Heart right ventricle (tissue), 16 donors: ENCODE data around the gene LPA. TPM values are rescaled to one million over a fixed set of nuclear protein-coding genes. Genes with fewer than 3 reads are reported as not detected.
"Not testable (repeated sequence)": the region's sequence is repeated elsewhere in the genome, so short reads cannot be mapped to it uniquely, and the experiment has no call there.

Experiments
- ATAC-seq, 8 donors: fragments of 200-7000 bp; cut with Tn5 transposase; one replicate each; pipeline ENCODE4 v1.9.1; 2020; ENCODE audit warnings: mild to moderate bottlenecking in 8 of 8, moderate library complexity in 8 of 8, moderate number of reproducible peaks in 1 of 8
- DNase-seq, 2 donors: peaks; one replicate each; pipeline ENCODE4 v3.0.0-alpha.2; 2020
- H3K27ac ChIP-seq, 10 donors: fragments of 200-600 bp; sonication (generic) in 2 of 10; one replicate each; pipeline versions ENCODE4 v1.5.0 to v1.8.0; 2020 to 2022; ENCODE audit warnings: mild to moderate bottlenecking in 3 of 10
- H3K27me3 ChIP-seq, 7 donors: fragments of 200-600 bp; one replicate each; pipeline ENCODE4 v1.8.0; 2021 to 2022; ENCODE audit warnings: mild to moderate bottlenecking in 2 of 7
- H3K36me3 ChIP-seq, 9 donors: fragments of 200-600 bp; sonication (generic) in 1 of 9; one replicate each; pipeline versions ENCODE4 v1.5.0 to v1.8.0; 2020 to 2022; ENCODE audit warnings: mild to moderate bottlenecking in 2 of 9
- H3K4me1 ChIP-seq, 9 donors: fragments of 200-600 bp; sonication (generic) in 1 of 9; one replicate each; pipeline versions ENCODE4 v1.5.0 to v1.8.0; 2020 to 2022; ENCODE audit warnings: mild to moderate bottlenecking in 4 of 9
- H3K4me3 ChIP-seq, 10 donors: fragments of 200-600 bp; sonication (generic) in 2 of 10; one replicate each; pipeline versions ENCODE4 v1.5.0 to v1.8.0; 2020 to 2022; ENCODE audit warnings: mild to moderate bottlenecking in 7 of 10, moderate library complexity in 2 of 10
- H3K9me3 ChIP-seq, 11 donors: fragments of 200-600 bp in 10 of 11; sonication (generic) in 2 of 11; one replicate each; pipeline versions ENCODE4 v1.5.0 to v1.8.0; 2013 to 2022; ENCODE audit warnings: mild to moderate bottlenecking in 2 of 11, control low read depth in 1 of 11, moderate library complexity in 1 of 11
- WGBS, 2 donors: extraction: QIAGEN DNeasy Blood & Tissue Kit; methylation state at CpG; one replicate each; pipeline ENCODE4 v1.1.7; 2013; ENCODE audit warnings: inconsistent platforms in 1 of 2; 5-methylcytosine and 5-hydroxymethylcytosine counted together
- intact Hi-C, 10 donors: fragments of 100-400 bp; cut with DNase I; formaldehyde crosslinking; loops; one replicate each; pipeline versions ENCODE4 v1.11.1 to v1.14.2; 2022
- long read RNA-seq, 3 donors: library from polyadenylated mRNA; unstranded; transcript quantifications; one replicate each; pipeline ENCODE4 v2.0.0, GENCODE V29; 2020 to 2021
- polyA plus RNA-seq, 2 donors: library from polyadenylated mRNA; stranded (reverse); fragments of 200-250 nt; gene quantifications; one replicate each; pipeline ENCODE4 v1.2.3, GENCODE V29; 2013
- total RNA-seq, 10 donors: library from RNA; stranded (reverse); fragmentation: NEBNext Ultra II Directional in 3 of 10; extraction: Animal tissue kit (Norgen Biotek cat#: 25700) in 3 of 10; gene quantifications; one replicate each; pipeline versions ENCODE4 v1.2.1 to v1.2.4, GENCODE V29; 2021 to 2023
- TF ChIP-seq, protein P1 (sequence below), 9 donors: fragments of 200-600 bp; sonication (generic) in 2 of 9; IDR thresholded peaks; one replicate each; pipeline versions ENCODE4 v1.5.0 to v1.8.0; 2021 to 2022; ENCODE audit warnings: antibody characterized with exemption in 9 of 9, mild to moderate bottlenecking in 5 of 9, moderate library complexity in 1 of 9
- donor health status: Arrhythmogenic right ventricular cardiomyopathy.
- donor health status: ischemic (EF 13 %, LVEDD 7.1; RV severe dilation, severe dysfunction).
- donor health status: healthy with polysubstance abuse.
- donor health status: DM: no; HTN: yes; CAD: no.
- donor health status: DM: no; HTN: no; CAD: no.
- donor health status: ischemic (EF 25% LVEDD 6.9; RV normal size, moderate dysfunction).
- donor health status: ischemic (EF 25% LVEDD 5.7; RV mildly dilated, moderate dysfunction).
- donor health status: healthy.
- donor health status: DM: yes; HTN: yes; CAD: no.
- donor health status: Ischemic cardiomyopathy.
- donor health status: ischemic (EF 35%, LVEDD 5.7; RV mildly dilated, moderate dysfunction).
- donor health status: nonischemic (EF 11% LVEDD 7.7; RV severe dilation, severe dysfunction).
- donor health status: DM: yes; HTN: yes; CAD: no.
- donor health status: PGD.
- donor health status: ischemic (EF 29% LVEDD 5.4; RV normal size, mild dysfunction).
- donor health status: nonischemic (EF 23%, LVEDD 6.1; RV moderate dilation, normal function).

The LPA gene, protein sequence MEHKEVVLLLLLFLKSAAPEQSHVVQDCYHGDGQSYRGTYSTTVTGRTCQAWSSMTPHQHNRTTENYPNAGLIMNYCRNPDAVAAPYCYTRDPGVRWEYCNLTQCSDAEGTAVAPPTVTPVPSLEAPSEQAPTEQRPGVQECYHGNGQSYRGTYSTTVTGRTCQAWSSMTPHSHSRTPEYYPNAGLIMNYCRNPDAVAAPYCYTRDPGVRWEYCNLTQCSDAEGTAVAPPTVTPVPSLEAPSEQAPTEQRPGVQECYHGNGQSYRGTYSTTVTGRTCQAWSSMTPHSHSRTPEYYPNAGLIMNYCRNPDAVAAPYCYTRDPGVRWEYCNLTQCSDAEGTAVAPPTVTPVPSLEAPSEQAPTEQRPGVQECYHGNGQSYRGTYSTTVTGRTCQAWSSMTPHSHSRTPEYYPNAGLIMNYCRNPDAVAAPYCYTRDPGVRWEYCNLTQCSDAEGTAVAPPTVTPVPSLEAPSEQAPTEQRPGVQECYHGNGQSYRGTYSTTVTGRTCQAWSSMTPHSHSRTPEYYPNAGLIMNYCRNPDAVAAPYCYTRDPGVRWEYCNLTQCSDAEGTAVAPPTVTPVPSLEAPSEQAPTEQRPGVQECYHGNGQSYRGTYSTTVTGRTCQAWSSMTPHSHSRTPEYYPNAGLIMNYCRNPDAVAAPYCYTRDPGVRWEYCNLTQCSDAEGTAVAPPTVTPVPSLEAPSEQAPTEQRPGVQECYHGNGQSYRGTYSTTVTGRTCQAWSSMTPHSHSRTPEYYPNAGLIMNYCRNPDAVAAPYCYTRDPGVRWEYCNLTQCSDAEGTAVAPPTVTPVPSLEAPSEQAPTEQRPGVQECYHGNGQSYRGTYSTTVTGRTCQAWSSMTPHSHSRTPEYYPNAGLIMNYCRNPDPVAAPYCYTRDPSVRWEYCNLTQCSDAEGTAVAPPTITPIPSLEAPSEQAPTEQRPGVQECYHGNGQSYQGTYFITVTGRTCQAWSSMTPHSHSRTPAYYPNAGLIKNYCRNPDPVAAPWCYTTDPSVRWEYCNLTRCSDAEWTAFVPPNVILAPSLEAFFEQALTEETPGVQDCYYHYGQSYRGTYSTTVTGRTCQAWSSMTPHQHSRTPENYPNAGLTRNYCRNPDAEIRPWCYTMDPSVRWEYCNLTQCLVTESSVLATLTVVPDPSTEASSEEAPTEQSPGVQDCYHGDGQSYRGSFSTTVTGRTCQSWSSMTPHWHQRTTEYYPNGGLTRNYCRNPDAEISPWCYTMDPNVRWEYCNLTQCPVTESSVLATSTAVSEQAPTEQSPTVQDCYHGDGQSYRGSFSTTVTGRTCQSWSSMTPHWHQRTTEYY (N-terminal part only)
- not detected for total RNA-seq
- polyA plus RNA-seq: not detected
- long read RNA-seq, donor 1: 0 reads
- long read RNA-seq, donor 2: 0 reads
- long read RNA-seq, donor 3: 0 reads

DNA sequence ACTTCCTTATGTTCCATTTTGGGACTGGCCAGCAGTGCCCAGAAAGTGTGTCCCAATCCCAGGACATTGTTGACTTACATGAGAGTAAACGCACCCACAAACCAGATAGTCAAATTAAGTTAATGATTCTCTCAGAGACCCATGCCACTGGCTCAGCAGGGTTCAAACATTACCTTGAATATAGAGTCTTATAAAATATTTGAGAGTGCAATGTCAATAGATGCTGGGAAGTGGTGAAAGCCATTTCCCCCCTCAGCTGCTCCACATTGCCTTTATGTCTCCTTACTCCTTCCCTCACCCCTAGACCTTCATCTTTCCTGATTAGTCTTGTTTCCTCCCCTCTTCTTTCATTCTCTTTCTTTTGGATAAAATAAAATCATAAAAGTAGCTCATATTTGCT, at the start of gene LPA:
LPA (minus strand) TSS at position 78 of the 400 bp plus-strand sequence; CDS start at position 17, 61 bp downstream.
- intact Hi-C loops, H3K9me3 ChIP-seq, DNase-seq, H3K36me3 ChIP-seq, H3K4me3 ChIP-seq, ATAC-seq, H3K27ac ChIP-seq, H3K4me1 ChIP-seq: not testable (repeated sequence)
- WGBS, 2 donors: 75% methylated on average over 1 of the region's 1 CpG
- H3K27me3 ChIP-seq: peaks cover 0 to 29% (median 0%) of the 10 kb centered on the region in 7 donors

DNA sequence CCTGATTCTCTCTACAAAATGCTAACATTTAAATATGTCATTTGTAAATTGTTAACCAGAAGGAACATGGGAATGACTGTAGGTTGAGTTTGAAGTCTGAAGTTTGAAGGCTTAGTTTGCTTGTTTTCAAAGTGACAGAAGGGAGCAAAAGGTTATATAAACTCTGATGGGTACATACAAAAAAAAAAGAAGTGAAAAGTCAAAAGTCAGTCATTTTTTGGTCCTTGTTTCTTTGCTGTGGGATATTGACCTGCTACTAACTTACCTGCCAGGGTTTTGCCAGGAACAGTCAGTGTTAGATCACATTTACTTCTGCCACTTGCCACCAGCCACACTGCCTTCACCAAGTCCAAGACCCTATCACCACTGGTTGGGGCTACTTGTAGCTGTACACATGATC, 44.9 kb upstream of the LPA start:
- H3K27ac ChIP-seq, H3K36me3 ChIP-seq, H3K27me3 ChIP-seq, DNase-seq, H3K4me3 ChIP-seq, ATAC-seq, H3K9me3 ChIP-seq, intact Hi-C loops, H3K4me1 ChIP-seq: not testable (repeated sequence)

DNA sequence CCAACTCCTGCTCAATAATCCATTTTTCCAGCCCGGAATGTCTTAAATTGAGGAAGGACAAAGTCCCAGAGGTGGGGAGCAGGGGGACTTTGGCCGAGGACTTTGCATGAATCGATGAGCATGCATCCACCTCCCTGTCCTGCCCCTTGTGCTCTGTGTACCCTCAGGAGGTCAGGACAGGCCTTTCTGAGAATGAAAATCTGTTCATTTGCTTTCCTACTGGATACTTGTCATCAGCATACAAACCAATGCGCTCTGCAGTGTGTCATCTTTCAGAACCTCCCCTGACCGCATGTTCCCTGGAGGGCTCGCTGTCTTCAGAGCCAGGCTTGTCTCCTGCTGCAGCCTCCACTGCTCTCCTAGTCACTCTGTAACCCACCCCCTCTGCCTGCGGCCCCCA, 40.6 kb upstream of the LPA start:
- ATAC-seq, H3K9me3 ChIP-seq, H3K4me1 ChIP-seq, H3K36me3 ChIP-seq, H3K27me3 ChIP-seq, DNase-seq, H3K27ac ChIP-seq, H3K4me3 ChIP-seq, intact Hi-C loops: not testable (repeated sequence)
- 75 to 82% methylated on average over 7 of the region's 7 CpGs for WGBS, 2 donors

DNA sequence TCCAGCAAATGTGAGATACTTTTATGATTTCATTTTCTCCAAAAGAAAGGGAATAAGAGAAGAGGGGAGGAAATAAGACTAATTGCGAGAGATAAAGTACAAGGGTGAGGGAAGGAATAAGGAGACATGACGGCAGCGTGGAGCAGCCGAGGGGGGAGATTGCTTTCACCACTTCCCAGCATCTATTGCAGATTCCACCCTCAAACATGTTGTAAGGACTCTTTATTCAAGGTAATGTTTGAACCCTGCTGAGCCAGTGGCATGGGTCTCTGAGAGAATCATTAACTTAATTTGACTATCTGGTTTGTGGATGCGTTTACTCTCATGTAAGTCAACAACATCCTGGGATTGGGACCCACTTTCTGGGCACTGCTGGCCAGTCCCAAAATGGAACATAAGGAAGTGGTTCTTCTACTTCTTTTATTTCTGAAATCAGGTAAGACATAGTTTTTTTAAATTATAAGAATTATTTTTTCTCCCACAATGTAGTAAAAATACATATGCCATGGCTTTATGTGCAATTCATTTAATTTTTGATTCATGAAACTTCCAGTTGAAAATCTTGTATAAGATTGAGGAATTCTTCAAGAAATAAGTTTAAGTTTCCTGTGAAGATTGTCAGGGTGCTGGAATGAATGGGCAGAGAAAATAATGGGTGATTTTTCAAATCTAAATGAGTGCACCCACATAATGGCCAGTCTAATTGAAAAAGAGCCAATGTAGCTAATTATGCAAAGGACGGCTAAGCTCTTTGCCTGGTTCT, 38.0 kb upstream of the LPA start, which contains the start of gene PLG:
PLG (plus strand) TSS at position 327 of the 763 bp plus-strand sequence; CDS start at position 388, 61 bp downstream.
- H3K4me3 ChIP-seq, DNase-seq, H3K4me1 ChIP-seq, H3K9me3 ChIP-seq, intact Hi-C loops, H3K36me3 ChIP-seq, H3K27ac ChIP-seq, ATAC-seq: not testable (repeated sequence)
- H3K27me3 ChIP-seq: peaks cover 0 to 13% (median 0%) of the 10 kb centered on the region in 7 donors
- 87 to 91% methylated on average over 6 of the region's 6 CpGs for WGBS, 2 donors

DNA sequence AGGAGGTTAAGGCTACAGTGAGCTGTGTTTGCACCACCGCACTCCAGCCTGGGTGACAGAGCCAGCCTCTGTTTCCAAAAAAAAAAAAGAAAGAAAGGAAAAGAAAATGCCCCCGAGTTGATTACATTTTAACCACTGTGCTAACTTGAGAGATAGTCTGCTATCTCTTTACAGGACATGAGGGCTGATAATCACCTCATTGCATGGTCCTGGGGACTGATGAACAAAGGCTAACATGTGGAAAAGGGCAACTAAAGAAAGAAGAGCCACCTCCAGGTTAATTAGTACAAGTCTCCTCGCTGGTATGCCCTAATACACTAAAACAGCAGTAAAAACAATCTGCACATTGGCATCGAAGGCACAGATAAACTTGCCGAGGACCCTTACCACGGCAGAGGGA, 33.8 kb upstream of the LPA start:
- peaks cover 0 to 13% (median 0%) of the 10 kb centered on the region in 7 donors for H3K27me3 ChIP-seq
- WGBS, 2 donors: 74 to 78% methylated on average over 6 of the region's 6 CpGs
- intact Hi-C loops: loop anchor here in 1 of 10 donors (5.0 kb wide), 1 partner anchor 1416 kb away; no protein-coding TSS in a partner anchor
- H3K4me3 ChIP-seq: no peak overlapping the region
- H3K9me3 ChIP-seq: no peaks in the 10 kb centered on the region
- no peaks in the 10 kb centered on the region for H3K4me1 ChIP-seq
- DNase-seq (no peak), ATAC-seq (no peak)
- no peaks in the 10 kb centered on the region for H3K36me3 ChIP-seq
- no peak overlapping the region for H3K27ac ChIP-seq
- TF ChIP-seq, protein P1, sequence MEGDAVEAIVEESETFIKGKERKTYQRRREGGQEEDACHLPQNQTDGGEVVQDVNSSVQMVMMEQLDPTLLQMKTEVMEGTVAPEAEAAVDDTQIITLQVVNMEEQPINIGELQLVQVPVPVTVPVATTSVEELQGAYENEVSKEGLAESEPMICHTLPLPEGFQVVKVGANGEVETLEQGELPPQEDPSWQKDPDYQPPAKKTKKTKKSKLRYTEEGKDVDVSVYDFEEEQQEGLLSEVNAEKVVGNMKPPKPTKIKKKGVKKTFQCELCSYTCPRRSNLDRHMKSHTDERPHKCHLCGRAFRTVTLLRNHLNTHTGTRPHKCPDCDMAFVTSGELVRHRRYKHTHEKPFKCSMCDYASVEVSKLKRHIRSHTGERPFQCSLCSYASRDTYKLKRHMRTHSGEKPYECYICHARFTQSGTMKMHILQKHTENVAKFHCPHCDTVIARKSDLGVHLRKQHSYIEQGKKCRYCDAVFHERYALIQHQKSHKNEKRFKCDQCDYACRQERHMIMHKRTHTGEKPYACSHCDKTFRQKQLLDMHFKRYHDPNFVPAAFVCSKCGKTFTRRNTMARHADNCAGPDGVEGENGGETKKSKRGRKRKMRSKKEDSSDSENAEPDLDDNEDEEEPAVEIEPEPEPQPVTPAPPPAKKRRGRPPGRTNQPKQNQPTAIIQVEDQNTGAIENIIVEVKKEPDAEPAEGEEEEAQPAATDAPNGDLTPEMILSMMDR (IDR thresholded peaks at IDR 0.05): no peak

DNA sequence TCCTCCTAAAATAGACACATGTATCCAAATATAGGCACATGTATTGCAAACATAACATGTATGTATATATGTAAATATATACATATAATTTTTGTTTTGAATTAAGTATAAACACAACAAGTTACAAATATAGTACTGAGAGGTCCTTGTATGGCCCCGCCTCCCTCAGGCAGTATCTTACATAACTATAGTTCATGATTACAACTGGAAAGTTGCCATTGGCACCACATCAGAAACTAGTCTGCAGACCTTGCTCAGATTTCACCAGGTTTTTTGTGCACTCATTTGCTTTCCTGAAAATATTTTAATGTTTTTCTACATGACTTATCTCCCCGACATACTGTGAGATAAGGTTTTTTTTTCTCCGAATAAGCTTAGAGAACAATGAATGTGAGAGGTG, 32.8 kb upstream of the LPA start:
- H3K9me3 ChIP-seq, H3K36me3 ChIP-seq, H3K4me3 ChIP-seq, H3K27me3 ChIP-seq, H3K27ac ChIP-seq, DNase-seq, ATAC-seq, H3K4me1 ChIP-seq: not testable (repeated sequence)
- 54 to 77% methylated on average over 3 of the region's 3 CpGs for WGBS, 2 donors
- intact Hi-C loops: loop anchor here in 1 of 10 donors (5.0 kb wide), 1 partner anchor 1415 kb away; no protein-coding TSS in a partner anchor

DNA sequence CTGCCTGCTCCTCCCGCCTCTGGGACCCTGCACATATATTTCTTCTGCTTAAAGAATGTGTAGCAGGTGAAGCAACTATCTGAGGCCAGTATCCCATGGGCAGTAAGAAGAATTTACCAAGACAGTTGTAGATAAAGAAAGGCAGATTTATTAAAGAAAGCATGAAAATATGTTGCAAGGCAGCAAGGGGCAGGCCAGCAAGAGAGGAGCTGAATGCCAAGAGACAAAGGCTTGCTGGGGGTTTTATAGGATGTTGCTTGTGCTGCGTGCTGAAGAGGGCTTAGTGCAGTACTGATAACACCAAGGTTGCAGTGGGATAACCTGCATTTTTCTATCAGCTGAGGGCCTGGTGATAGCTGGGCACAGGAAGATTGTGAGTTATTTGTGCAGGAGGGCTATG, 31.5 kb upstream of the LPA start:
- H3K27me3 ChIP-seq, H3K4me3 ChIP-seq, ATAC-seq, H3K4me1 ChIP-seq, H3K36me3 ChIP-seq, DNase-seq, H3K27ac ChIP-seq, H3K9me3 ChIP-seq: not testable (repeated sequence)
- 46 to 54% methylated on average over 2 of the region's 2 CpGs for WGBS, 2 donors
- intact Hi-C loops: loop anchor here in 1 of 10 donors (5.0 kb wide), 1 partner anchor 1413 kb away; no protein-coding TSS in a partner anchor

DNA sequence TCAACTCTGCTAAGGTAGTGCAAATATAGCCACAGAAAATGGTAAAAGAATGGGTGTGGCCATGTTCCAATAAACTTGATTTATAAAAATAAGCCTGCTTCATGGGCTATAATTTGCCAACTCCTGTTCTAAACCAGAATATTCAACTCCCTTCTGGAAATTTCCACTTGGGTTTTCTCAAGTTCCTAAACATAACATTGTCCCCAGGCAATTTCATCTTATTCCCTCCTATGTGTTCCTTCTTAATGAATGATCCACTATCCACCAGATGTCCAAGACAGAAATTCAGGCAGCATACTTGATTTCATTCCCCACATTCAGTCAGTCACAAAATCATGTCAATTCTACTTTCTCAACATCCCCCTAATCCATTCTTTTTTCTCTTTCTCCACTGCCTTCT, 30.9 kb upstream of the LPA start:
- H3K4me1 ChIP-seq, ATAC-seq, H3K36me3 ChIP-seq, H3K27ac ChIP-seq, H3K4me3 ChIP-seq, DNase-seq, H3K9me3 ChIP-seq, H3K27me3 ChIP-seq: not testable (repeated sequence)
- intact Hi-C loops: loop anchor here in 1 of 10 donors (5.0 kb wide), 1 partner anchor 1413 kb away; no protein-coding TSS in a partner anchor
